VCaP (cell line): ENCODE results near the gene C1QA.
A peak's percentile ranks its signal among the peaks of the same experiment; 100 is the strongest.

Source experiments
- H3K27ac ChIP-seq: fragments of 450-650 bp; 2 replicates; pipeline ENCODE4 v1.5.1; 2017
- CTCF ChIP-seq: fragments of 450-650 bp; conservative IDR thresholded peaks from 2 replicates; pipeline ENCODE4 v1.5.1; 2017; ENCODE audit warnings: mild to moderate bottlenecking, moderate library complexity

The C1QA gene

GRCh38 chr1:22677931-22678896 is 41.8 kb downstream of the C1QA start:
- no peak for TF ChIP-seq CTCF
- H3K27ac ChIP-seq, result no peak overlapping the region

DNA sequence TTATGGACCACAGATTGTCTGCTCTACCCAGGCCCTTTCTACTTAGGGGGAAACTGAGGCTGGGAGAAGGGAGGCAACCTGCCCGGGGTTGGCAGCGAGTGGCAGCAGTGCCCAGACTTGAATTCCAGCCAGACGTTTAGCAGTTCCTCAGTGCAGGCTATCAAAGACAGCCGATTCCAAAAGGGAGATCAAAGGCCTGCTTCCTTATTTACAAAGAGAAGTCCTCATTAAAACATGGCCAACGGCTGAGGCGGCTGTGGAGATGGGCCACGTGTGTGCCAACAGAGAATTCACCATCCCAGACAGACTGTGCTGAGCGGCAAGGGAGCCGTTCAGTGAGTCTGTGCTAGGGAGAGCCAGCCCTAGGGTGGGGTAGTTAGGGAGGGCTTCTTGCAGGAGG is 44.3 kb downstream of the C1QA start:
- H3K27ac ChIP-seq, result peak overlapping the region; percentile 41
- TF ChIP-seq CTCF, result no peak

DNA sequence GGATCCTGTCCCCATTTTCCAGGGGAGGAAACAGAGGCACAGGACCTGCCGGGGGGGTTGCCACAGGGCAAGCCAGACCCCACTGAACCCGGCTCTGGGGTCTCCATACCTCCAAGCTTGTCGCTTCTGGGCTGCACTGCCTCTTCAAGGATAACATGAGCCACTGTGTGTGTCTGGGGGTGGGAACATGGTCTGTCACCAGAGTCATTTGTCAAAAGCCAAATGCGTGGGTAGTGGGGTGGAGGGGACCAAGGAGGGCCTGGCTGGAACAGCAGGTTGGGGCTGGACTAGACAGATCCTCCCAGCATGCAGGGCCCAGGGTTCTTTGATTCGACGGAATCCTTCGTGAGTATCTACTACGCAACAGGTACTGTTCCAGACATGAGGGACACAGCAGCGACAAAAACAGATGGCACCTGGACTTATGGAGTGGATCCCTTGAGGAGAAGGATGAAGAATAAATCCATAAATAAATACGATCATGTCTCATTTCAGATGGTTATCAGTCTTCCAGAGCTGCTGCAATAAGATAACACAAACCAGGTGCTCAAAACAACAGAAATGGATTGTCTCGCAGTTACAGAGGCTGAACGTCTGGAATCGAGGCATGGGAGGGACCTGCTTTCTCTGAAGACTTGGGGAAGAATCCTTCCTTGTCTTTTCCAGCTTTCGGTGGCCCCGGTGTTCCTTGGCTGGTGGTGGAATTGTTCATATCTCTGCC is 45.3 kb downstream of the C1QA start:
- peak overlapping the region; percentile 41; the same call in 1 of the 2 replicates for H3K27ac ChIP-seq
- no peak for TF ChIP-seq CTCF

DNA sequence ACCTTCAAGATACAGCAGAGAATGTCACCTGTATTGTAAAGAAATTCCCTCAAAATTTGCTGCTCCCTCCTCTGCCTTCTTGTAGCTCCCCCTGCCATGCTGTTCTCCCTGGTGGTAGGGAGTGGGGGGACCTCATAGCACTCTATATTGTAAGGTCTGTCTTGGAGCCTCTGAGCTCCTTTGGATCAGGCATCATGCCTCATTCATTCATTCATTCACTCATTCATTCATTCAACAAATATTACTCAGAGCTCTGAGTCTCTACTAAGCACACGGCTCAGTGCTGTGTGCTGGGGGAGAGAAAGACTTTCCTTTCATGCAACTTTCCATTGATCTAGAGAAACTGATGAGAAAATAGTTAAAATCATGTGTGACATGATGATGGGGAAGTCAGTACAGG is 47.1 kb downstream of the C1QA start:
- no peak for TF ChIP-seq CTCF
- no peak overlapping the region for H3K27ac ChIP-seq

- no peak overlapping the region for H3K27ac ChIP-seq
- no peak for TF ChIP-seq CTCF
These were observed 49.2 kb downstream of the C1QA start for GRCh38 chr1:22685591-22686059.

- no peak for TF ChIP-seq CTCF
- no peak overlapping the region for H3K27ac ChIP-seq
These were observed 50.8 kb downstream of the C1QA start for GRCh38 chr1:22687191-22687590.

GRCh38 chr1:22688466-22688865 is 52.0 kb downstream of the C1QA start:
- no peak for TF ChIP-seq CTCF
- no peak overlapping the region for H3K27ac ChIP-seq
